GM10847 (cell line): ENCODE data around the gene DUSP2.

ENCODE experiments used
- POLR2A ChIP-seq: IDR thresholded peaks from 2 replicates; pipeline ENCODE4 v1.6.1; 2011; ENCODE audit not compliant: insufficient read length; ENCODE audit errors: extremely low read depth

The DUSP2 gene

DNA sequence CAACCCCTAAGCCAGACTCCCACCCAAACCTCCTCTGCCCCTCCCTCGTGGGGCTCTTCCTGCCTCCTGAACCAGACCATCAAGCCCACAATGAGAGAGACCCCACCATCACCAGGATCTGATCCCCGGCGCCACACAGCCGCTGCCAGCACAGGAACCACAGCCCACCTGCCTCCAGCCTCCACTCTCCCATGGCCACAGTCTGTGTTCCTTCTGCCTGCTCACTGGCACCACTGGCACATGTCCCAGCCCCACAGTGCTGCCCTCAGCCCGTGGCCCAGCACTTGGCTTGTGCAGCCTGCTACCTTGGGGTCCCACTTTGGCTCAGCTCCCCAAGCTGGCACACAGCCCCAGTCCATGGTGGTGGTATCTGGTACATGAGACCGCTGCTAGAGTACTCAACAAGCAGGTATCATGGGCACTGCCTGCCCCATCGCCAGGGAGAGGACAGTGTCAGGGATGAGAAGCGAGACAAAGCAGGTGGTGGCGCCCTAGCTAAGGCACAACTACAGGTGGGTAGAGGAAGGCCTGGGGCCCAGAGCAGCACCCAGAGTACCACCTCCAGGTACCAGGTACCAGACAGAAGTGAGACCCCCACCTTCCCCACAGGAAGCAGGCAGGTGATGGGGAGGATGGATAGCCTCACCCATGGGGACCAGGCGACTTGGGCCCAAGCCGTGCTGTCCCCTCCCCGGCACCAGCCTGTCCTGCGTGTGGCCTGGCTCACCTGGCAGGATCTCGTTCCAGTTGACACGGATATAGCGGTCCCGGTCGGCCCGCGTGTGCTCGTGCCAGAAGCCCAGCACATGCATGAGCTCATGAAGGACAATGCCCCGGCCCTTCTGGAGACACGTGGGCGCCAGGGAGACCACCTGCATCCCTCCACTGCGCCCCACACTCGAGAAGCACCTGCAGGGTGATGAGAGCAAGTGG lies 13.2 kb downstream of the DUSP2 start:
- no peak for TF ChIP-seq POLR2A

DNA sequence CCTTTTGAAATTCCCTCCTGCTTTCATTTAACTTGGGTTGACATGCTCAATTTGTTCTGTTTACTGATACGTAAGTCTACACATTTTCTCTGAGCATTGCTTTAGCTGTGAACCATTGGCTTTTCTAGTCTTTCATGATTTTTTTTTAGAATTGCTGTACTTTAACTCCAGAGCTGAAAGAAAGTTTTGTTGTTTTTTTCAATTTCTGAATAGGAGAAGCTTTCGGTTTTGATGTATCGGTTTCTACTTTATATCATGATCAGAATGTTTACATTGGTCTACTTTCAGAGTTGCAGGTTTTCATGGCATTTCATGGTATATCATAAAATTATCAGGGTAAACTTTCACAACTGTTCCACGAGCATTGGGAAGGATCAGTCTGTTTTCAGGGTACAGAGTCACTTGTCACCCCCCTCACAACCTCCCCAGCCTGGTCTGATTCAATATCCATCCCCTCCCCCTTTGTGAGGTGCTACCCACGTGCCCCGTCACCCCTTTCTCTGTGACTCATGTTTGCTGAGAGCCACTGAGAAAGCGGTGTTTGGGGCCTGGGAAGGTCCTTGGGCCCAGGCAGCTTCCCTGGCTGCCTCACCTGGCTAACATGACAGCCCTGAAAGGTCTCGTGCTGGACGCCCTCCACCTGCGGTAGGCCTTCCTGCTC lies 14.0 kb downstream of the DUSP2 start:
- TF ChIP-seq POLR2A = no peak

DNA sequence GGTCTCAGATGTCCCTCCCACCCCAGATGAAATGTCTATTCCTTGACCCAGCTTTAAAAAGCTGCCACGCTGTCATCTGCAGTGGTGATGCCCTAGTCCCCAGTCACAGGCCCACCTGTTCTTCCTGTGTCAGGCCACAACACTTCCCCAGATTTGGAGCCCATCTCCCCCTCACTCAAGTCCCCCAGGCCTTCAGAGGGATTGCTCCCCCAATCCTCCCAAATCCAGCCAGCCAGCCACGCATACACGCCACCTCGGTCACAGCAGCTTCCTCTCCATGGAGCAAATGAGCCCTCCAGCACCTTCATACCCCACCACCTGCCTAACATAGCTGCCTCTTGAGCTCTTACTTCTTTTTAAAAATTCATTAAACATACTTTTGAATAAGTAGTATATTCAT lies 14.8 kb downstream of the DUSP2 start:
- TF ChIP-seq POLR2A = no peak

DNA sequence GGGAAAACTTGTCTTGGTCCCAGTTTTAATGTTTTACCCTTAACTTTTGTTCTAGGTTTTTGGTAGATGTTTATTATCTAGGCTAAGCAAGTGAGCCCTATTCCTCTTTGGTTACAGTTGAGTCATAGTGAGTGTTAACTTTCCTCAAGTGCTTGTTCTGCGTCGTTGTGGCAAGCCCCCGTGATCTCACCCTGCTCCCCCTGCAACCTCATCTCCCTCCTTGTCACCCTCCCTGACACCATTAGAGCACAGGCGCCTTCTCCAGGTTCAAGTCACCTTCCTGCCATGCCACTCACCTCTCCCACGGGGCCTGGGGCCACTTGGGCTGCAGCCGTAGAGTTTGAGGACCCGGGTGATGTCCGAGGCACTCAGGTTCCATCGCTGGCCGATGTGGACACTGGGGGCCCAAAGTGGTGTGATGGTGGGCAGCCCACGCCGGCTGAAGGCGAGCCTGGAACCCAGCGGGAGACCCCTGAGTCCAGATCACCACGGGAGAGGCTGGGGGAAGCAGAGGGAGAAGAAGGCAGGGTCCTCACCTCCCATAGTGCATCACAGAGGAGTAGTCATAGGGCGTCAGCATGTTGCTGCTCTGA lies 15.6 kb downstream of the DUSP2 start:
- no peak for TF ChIP-seq POLR2A

DNA sequence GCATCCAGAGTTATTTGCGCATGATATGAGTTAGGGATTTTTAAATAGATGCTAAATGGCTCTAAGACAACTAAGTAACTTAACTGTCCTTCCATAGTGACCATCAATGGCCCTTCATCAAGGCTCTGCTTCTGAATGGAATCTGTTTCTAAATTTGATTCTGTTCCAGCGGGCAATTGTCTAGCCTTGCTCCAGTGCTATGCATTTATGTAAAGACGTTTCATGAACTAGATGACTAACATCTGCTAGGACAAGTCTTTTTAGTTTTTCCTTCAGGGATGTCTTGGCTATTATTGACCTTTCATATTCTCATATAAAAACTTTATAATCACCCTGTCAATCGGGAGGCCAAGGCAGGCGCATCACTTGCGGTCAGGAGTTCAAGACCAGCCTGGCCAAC lies 16.8 kb downstream of the DUSP2 start:
- no peak for TF ChIP-seq POLR2A

DNA sequence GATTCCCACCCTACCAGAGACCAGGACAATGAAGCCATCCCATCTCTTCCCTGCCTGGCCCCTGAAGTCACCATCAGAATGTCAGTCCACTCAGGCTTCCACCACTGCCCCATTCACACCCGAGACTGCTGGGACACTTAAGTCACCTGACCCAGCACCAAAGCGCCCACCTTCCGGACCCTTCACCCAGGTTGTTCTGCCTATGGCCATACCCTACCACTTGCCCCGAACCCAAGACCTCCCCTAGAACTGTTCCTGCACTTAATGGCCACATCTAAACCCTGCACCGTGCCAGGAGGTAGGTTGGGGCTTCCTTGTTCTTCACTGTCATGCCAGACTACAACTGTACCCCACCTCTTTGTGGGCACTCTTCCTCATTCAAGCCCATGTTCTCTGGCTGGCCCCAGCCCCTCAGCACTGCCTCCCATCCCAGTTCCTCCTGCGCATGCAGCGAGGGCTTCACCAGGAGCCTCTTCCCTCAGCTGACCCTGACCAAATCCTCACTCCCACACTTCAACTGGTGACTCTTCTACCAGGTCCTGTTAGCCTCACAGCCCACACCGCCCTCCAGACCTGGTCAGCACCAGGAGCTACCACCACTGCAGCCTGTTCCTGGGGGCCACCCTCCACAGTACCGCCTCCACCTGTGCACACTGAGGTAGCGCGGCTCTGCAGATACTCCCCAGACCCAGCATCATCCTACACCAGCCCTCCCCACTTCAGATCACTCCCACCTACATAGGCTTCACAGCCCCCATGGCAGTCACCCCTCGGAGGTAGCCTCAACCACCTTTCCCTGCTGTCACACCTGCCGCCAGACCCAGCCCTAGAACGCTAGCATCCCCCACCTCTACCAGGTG lies 20.6 kb downstream of the DUSP2 start:
- TF ChIP-seq POLR2A = no peak

DNA sequence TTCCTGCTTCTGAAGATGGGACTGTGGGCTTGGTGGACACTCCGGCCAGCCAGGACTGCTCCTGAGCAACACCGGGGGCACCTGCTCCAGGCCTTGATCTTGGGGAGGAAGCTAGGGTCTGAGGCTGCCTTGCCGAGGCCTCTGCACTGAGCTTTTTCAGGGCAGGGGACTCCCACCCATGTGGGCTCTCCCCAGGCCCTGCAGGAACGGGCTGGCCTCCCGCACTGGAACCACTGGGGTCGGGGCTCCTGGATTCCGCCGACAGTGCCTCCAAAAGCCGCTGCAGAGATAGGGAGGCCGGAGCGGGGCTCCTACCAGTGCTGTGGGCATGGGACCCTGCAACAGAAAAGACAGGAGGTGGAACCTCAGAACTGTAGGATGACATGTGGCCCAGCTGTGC lies 21.3 kb downstream of the DUSP2 start:
- no peak for TF ChIP-seq POLR2A

DNA sequence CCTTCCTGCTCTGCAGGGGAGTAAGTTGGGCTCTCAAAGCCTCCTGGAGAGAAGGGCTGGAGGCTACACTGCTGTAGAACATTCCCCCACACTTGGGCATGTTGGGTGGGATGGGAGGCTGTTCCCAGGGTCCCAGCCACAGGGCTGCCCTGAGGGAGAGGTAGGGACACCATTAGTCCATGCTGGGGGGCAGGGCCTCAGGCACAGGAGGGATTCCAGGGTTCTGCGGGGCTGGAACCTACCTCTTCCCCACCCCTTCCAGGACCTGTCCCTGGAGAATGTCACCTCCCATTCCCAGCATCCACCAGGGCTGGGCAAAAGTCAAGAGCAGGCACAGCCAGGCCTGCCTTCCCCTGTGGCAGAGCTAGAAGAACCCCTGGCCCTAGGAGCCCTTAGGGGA lies 21.9 kb downstream of the DUSP2 start:
- TF ChIP-seq POLR2A = no peak

DNA sequence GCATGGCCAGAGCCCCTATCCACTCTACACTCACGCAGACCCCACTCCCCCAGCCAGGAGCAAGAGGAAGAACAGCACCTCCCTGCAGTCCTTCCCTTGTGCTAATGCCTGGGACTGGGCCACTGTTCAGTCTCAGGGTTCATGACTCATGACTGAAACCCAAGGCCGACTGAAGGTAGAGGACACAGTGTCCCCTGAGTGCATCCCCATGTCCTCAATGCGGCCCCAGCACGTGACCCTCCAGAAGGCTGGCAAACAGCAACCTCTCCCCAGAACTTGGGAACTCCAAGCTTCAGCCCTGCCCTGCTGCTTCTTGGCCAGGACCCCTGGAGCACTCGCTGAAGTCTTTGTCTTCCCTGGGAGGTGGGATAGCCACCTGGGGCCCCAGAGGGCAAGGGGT lies 22.8 kb downstream of the DUSP2 start:
- TF ChIP-seq POLR2A = no peak

DNA sequence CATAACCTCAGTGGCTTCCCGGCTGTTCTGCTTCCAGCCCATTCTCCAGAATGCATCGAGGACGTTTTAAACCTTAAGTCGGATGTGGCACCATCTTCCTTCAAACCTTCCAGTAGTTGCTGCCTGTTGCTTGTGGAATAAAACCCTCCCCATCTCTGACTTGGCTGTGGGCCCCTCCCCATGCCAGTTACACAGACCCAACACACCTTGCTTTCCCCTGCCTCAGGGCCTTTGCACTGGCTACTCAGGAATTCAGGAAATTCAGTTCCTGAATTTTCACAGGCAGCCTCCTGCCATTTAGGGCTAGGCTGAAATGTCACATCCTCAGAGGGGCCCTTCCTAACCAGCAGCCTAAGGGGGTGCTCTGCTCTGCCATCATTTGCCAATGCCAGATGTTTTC lies 23.8 kb downstream of the DUSP2 start:
- TF ChIP-seq POLR2A = no peak

DNA sequence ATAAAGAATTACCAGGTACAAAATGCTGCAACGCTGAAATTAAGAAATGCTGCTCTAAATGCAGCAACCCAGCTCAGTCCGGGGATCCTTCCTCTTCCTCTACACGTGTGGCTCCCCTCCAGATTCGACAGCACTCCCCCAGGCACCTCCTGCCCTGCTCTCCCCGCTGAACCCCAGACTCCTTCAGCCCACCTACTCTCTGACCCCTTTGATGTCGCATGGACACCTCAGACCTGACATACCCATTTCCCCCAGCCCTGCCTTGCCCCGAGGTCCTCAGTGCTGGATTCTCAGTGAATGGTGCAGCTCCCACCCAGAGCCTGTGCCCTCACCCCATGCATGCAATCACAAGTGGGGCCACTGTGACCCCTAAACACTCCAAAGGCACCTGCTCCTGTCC lies 24.2 kb downstream of the DUSP2 start:
- TF ChIP-seq POLR2A = no peak

DNA sequence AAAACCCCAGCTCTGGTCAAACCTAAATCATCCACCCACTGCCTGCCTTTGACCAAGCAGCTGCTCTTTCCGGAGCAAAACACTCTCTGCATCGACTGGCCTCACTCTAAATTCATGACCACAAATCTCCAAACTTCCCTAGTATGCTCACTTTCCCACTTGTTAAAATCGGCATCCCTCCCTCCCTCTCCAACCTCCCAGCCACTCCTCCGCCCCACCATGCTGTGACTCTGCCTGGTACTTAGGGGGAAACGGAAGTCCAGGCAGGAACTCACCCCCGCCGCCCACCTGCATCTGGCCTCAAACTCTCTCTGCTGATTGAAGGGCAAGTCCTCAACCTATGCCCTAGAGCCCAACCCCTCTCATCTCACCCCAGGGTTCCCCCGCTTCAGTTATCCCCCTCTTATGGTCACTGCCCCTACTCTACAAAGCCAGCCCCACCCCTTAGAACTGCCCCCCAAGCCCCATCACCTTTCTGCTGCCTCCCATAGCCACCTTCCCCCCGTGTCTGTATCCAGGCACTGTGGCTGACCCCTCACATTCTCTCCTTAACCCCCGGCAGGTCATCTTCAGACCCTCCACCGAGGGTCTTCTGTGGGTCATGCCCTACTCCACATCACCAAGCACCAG lies 25.0 kb downstream of the DUSP2 start:
- no peak for TF ChIP-seq POLR2A

DNA sequence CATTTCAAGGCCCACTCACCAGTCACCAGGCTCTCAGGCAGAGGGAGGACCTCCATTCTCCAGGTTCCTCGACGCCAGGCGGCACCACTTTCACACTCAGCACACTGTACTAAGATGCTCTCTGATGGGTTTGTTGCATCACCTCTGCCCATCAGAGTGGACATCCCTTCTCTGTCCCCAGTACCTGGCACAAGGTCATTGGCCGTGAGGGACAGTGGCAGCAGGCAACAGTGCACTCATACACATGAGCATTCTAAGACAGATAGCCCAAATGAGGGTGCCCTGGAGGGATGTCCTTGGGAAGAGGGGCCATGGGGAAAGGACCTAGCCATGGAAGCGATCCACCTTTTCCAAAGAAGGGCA lies 25.9 kb downstream of the DUSP2 start:
- no peak for TF ChIP-seq POLR2A

DNA sequence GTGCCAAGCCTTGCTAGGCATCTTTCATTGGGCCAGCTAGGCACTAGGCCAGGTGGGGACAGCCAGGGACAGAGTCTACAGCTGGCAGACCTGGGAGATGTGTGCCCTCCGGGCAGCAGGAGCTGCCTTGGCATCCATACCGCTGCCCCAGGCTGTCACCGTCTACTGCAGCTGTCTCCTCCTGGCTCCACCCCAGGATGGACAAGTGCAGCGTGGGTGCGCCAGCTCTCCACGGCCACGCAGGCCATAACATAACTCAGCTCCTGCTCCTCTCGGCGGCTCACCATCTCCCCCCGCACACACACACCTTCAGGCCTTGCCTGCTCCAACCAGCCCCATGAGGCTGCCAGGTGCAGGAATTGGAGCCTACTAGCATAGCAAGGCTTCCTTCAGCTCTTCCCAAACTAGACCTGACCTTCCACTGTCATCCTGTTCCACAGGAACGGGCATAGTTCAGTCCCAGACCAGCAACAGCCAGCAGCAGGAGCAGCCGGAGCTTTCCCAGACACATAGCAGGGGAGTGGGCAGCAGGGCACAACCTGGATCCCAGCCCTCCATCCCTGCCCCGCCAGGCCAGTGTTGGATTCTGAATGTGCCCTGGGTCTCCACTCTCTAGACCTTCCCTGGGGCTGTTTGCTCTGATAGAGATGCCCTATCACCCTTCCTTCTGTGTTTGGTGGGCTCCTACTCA lies 26.4 kb downstream of the DUSP2 start:
- no peak for TF ChIP-seq POLR2A
